ENCODE results near the gene VIL1. TPM values are rescaled to one million over a fixed set of nuclear protein-coding genes. Genes with fewer than 3 reads are reported as not detected.

Gene VIL1
- total RNA-seq, 1 donor from 2014 or later, result not detected

GRCh38 chr2:218429911-218430692 is 11.2 kb downstream of the VIL1 start:
- no peak for TF ChIP-seq CTCF (IDR thresholded peaks at IDR 0.05)

GRCh38 chr2:218430721-218431120 is 11.8 kb downstream of the VIL1 start:
- no peak for DNase-seq (ENCODE audit: extremely low spot score, unreplicated experiment)
- Mint-ChIP-seq H3K36me3 (ENCODE audit: unreplicated experiment) (no peaks in the 10 kb centered on the region), H3K27me3 (ENCODE audit: unreplicated experiment) (no peaks in the 10 kb centered on the region), H3K4me1 (ENCODE audit: unreplicated experiment) (no peaks in the 10 kb centered on the region), H3K27ac (ENCODE audit: unreplicated experiment) (no peak overlapping the region), H3K4me3 (ENCODE audit: unreplicated experiment) (no peak overlapping the region), H3K9me3 (ENCODE audit: unreplicated experiment) (no peaks in the 10 kb centered on the region)
- no peak for TF ChIP-seq CTCF (IDR thresholded peaks at IDR 0.05)

More at GRCh38 chr2:218429911-218430692, 11.2 kb downstream of the VIL1 start:
- Mint-ChIP-seq H3K4me1 (ENCODE audit: unreplicated experiment) (no peaks in the 10 kb centered on the region), H3K27ac (ENCODE audit: unreplicated experiment) (no peak overlapping the region), H3K36me3 (ENCODE audit: unreplicated experiment) (no peaks in the 10 kb centered on the region), H3K9me3 (ENCODE audit: unreplicated experiment) (no peaks in the 10 kb centered on the region), H3K4me3 (ENCODE audit: unreplicated experiment) (no peak overlapping the region), H3K27me3 (ENCODE audit: unreplicated experiment) (no peaks in the 10 kb centered on the region)
- DNase-seq (ENCODE audit: extremely low spot score, unreplicated experiment), result no peak

DNA sequence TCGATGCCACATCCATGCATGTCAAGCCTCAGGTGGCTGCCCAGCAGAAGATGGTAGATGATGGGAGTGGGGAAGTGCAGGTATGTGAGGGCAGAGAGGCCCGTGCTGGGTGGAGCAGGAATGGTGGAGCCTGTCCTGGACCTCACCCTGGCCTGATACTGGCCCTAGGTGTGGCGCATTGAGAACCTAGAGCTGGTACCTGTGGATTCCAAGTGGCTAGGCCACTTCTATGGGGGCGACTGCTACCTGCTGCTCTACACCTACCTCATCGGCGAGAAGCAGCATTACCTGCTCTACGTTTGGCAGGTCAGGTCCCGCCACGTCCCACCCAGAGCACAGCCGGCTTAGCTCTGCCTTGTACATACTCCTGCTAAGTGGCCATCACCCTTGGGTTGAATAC is 13.0 kb downstream of the VIL1 start:
- no peak for DNase-seq (ENCODE audit: extremely low spot score, unreplicated experiment)
- Mint-ChIP-seq H3K36me3 (ENCODE audit: unreplicated experiment) (no peaks in the 10 kb centered on the region), H3K4me3 (ENCODE audit: unreplicated experiment) (no peak overlapping the region), H3K27ac (ENCODE audit: unreplicated experiment) (no peak overlapping the region), H3K27me3 (ENCODE audit: unreplicated experiment) (no peaks in the 10 kb centered on the region), H3K4me1 (ENCODE audit: unreplicated experiment) (no peaks in the 10 kb centered on the region), H3K9me3 (ENCODE audit: unreplicated experiment) (no peaks in the 10 kb centered on the region)
- no peak for TF ChIP-seq CTCF (IDR thresholded peaks at IDR 0.05)

GRCh38 chr2:218432676-218433365 is 13.9 kb downstream of the VIL1 start:
- TF ChIP-seq CTCF (IDR thresholded peaks at IDR 0.05), result no peak
- no peaks in the 10 kb centered on the region for H3K9me3 Mint-ChIP-seq (ENCODE audit: unreplicated experiment)
- H3K36me3 Mint-ChIP-seq (ENCODE audit: unreplicated experiment), result no peaks in the 10 kb centered on the region
- H3K27ac Mint-ChIP-seq (ENCODE audit: unreplicated experiment), result no peak overlapping the region
- no peak overlapping the region for H3K4me3 Mint-ChIP-seq (ENCODE audit: unreplicated experiment)
- H3K4me1 Mint-ChIP-seq (ENCODE audit: unreplicated experiment), result no peaks in the 10 kb centered on the region
- no peak for DNase-seq (ENCODE audit: extremely low spot score, unreplicated experiment)
- no peaks in the 10 kb centered on the region for H3K27me3 Mint-ChIP-seq (ENCODE audit: unreplicated experiment)

DNA sequence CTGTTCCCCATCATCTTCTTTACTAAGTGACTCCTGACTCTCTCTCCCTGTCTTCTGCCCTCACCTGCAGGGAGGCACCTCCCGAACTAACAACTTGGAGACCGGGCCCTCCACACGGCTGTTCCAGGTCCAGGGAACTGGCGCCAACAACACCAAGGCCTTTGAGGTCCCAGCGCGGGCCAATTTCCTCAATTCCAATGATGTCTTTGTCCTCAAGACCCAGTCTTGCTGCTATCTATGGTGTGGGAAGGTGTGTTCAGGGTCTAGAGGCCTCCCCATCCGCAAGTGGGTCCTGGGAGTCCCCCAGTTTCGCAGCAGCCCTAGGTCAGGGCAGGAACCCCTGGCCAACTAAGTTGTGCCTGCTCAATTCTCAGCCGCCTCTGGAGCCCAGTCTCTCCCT is 15.5 kb downstream of the VIL1 start:
- H3K27me3 Mint-ChIP-seq (ENCODE audit: unreplicated experiment), result no peaks in the 10 kb centered on the region
- H3K4me1 Mint-ChIP-seq (ENCODE audit: unreplicated experiment), result no peaks in the 10 kb centered on the region
- no peak for TF ChIP-seq CTCF (IDR thresholded peaks at IDR 0.05)
- DNase-seq (ENCODE audit: extremely low spot score, unreplicated experiment), result no peak
- H3K4me3 Mint-ChIP-seq (ENCODE audit: unreplicated experiment), result no peak overlapping the region
- H3K27ac Mint-ChIP-seq (ENCODE audit: unreplicated experiment), result no peak overlapping the region
- no peaks in the 10 kb centered on the region for H3K9me3 Mint-ChIP-seq (ENCODE audit: unreplicated experiment)
- no peaks in the 10 kb centered on the region for H3K36me3 Mint-ChIP-seq (ENCODE audit: unreplicated experiment)
